D341Med (cell line): ENCODE results near the gene CRB1.

Experiments used
- DNase-seq: peaks from one replicate; pipeline ENCODE4 v3.0.0; 2012; ENCODE audit warnings: low spot score

Gene CRB1

DNA sequence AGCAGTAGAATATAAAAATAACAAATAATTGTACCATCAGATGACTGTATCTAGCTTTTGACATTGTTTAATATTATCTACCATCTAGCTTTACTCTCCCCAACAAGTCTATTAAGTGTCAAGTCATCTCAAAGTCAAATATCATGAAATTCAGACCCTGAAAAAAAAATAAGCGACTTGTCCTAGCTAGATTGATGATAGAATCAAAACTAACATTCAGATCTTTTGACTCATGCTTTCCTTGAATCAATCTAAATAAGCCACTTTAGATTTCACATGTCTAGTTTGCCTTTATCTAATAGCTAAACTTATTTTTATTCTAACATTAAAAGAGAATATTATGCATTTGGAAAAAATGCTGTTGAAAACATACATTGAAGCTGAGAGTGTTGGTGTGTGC, 35.4 kb downstream of the CRB1 start:
- no peak for DNase-seq

DNA sequence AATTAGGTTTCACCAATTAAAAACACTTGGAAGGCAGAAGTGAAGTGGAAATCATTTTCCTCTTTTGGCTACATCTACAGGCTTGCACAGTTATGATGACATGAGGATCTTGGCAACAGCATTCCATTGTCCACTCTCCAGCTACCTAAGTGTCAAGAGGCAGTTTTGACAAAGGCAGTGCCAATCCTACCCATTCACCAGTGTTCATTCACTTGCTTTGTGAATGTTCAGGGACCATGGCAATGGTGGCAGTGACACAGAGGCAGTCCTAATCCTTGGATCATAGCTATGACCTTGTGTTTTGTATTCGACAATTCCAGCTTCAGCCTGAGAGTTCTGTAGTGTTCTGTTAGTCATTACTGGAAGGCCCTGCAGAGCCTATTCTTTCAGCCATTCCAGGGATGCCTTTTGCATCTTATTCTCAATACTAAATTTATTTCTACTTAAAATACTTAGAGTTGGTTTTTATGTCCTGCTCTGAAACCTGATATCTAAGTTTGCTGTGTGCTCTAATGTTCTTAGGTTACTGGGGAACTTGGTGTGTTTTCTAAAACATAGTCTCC, 36.7 kb downstream of the CRB1 start:
- DNase-seq, result no peak

DNA sequence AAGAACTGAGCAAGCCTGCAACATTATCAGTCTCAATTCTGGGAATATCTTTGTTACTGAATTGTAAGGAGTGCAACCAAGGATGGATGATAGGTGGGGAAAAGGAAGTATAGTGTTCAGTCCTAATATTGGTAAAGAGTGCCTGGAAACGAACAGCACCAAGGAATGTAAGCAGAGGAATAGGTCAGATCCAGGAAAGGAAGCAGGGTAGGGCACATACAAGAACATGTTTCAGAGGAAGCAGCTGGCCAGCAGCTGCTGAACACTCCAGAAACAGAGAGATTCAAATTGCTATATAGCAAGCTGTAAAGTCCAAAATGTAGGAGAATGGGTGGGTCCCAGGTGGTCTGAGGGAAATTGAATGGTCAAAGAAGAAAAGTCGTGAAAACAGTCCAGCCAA, 37.9 kb downstream of the CRB1 start:
- DNase-seq, result no peak

DNA sequence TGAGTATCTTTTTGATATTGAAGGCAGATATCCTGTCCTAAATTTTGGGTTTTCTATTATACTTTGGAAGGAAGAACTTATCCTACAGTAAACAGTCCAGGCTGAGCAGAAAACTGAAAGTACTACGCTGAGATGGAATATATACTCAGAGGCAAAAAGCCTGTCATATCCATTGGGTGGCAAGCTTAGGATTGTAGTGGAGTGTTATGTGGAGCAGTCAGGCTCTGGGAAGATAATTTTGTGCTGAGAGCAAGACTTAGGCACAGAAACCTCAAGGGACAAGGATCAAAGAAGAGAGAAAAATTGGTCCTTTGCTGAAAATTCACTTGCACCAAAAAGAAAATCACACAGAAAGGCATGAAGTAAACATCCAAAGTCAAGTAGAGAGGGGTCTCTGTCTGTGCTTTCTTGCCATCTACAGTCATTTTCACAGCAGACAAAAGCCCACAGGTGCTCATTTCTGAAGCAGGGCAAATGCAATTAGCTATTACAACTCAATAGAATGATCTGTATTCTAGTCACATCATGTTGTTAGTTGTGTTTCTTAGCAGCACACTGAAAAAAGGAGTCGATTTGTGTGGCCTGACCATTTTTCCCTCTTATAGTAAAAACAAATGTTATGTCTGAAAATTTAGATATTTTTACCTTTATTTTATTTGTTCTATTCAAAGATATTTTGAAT, 38.5 kb downstream of the CRB1 start:
- DNase-seq, result no peak

DNA sequence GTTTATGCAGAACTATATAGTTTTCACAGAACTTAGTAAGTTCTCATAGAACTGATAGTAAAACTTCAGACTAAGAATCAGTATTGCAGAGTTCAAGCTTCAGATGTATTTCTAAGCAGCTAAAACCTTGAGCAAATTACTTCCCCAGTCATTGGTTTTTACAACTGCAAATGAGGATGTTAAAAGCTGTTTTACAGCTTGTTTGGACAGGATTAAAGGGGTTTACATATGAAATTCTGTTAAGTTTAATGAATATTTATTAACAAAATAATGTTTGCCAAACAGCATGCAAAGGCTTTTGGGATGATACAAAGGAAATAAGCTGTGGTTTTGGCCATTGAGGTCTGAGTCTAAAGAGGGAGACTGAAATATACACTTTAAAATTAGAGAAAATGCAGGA, 39.1 kb downstream of the CRB1 start:
- DNase-seq, result no peak

DNA sequence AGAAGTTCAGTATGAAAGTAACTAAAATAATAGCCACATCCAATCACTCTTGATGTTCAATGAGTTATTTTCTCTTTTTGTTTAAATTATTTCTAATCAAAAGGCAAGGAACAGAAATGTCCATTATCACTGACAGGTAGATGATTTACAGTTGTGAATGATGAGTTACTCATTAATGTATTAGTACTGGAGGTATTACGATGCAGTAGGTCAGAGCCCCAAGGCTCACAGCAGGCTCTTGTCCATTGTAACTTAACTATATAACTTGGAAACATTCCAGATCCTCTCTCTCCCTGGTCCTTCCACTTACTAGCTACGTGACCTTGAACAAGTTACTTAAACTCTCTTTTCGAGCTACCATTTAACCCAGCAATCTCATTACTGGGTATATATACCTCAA, 39.5 kb downstream of the CRB1 start:
- DNase-seq, result no peak

DNA sequence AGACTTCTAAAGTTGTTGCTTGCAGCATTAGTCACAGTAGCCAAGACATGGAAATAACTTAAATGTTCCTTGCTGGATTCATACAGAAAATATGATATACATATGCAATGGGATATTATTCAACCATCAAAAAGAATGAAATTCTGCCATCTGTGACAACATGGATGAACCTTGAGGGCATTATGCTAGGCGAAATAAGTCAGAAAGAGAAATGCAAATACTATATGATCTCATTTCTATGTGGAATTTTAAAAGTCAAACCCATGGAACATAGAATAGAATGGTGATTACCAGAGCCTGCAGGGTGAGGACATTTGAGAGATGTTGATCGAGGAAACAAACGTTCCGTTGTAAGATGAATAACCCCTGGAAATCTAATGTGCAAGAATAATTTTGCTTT, 43.0 kb downstream of the CRB1 start:
- DNase-seq, result no peak

DNA sequence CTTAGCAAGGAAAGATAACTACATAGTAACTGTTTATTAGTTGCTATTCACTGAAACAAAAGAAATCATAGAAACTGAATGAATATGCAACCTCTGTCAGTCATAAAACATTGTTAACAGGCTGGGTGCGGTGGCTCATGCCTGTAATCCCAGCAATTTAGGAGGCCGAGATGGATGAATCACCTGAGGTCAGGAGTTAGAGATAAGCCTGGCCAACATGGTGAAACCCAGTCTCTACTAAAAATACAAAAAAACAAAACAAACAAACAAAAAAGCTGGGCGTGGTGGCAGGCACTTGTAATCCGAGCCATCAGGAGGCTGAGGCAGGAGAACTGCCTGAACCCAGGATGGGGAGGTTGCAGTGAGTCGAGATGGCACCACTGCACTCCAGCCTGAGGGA, 44.1 kb downstream of the CRB1 start:
- no peak for DNase-seq

DNA sequence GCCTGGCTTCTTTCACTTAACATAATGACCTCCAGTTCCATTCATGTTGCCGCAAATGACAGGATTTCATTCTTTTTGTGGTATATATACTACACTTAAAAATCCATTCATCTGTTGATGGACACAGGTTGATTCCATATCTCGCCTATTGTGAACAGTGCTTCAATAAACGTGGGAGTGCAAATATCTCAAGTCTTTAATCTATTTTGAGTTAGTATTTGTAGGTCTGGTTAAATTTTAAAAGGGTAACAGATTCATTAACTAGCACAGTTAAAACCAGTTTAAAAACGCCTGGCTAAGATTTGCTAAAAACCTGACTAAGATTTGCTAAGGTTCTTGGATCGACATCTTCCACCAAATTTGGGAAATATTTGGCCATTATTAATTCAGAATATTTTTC, 45.7 kb downstream of the CRB1 start:
- no peak for DNase-seq

DNA sequence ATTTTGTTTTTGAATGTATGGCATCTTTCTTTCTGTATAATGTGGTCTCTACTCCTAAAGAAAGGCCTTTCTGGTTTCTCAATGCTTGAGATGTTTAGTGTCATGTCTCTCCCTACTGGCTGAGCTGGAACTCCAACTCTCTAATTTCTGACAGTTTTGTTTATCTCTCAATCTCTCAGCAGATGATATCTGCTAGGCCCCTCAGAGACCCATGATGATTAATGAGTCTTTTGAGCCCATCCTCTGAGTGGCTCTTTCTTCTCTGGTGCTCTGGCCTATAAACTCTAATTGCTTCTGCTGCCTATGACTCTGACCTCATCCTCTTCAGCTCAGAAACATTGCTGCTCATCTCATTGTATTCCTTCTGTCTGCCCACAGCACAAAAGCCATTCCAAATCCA, 46.6 kb downstream of the CRB1 start:
- DNase-seq, result no peak

DNA sequence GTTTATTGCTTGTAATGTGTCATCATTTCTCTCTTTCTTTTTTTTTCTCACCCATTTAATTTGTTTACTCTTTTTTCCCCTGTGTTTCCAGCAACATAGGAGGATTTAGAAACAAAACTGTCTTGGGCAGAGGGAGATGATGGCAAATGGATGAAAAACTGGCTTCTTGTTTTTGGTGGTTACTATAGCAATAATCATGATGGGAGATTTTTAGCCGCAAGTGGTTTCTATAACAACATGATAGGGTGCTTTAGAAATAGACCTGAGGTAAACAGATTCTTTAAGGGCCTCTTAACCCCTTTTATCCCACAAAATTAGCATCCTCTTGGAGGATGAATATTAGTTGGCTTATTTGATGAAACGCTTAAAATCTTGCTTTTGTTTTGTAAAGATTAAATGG, 51.6 kb downstream of the CRB1 start:
- no peak for DNase-seq

DNA sequence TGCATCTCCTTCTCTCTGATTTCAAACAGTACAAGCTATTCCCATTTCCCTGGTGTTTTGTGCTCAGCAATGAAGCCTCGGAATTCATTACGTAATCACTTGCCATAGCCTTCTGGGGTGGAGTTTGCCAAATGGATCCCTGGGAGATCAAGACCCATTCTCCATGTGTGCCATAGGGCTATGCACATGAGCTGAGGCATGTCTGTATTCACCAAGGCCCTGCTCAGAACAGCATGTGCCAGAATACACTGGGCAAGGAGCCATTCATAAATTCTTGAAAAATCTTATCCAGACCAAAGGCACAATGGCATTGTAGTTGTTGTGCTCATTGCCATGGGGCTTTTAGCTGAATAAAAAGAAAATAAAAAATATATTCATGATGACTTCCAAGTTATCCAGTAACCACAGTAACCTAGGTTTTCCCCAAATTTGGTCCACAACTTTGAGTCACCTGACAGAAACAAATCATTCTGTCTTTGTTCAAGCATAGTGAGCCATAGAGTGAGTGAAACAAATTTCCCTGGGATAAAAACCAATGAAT, 53.0 kb downstream of the CRB1 start:
- DNase-seq, result no peak

DNA sequence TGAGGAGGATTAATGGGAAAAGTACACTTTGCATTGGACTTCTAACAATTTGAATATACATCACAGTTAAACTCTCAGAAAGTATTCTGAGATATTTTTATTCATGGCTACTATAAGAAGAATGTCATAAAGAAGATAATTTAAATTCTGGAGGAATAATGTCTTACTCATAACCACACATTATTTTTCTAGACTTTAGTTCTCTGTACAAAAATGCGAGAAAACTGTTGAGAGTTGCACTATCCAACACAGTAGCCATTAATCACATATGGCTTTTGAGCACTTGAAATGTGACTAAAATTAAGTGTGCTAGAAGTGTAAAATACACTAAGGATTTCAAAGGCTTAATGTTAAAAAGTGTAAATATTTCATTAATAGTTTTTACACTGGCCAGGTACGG, 53.8 kb downstream of the CRB1 start:
- no peak for DNase-seq

DNA sequence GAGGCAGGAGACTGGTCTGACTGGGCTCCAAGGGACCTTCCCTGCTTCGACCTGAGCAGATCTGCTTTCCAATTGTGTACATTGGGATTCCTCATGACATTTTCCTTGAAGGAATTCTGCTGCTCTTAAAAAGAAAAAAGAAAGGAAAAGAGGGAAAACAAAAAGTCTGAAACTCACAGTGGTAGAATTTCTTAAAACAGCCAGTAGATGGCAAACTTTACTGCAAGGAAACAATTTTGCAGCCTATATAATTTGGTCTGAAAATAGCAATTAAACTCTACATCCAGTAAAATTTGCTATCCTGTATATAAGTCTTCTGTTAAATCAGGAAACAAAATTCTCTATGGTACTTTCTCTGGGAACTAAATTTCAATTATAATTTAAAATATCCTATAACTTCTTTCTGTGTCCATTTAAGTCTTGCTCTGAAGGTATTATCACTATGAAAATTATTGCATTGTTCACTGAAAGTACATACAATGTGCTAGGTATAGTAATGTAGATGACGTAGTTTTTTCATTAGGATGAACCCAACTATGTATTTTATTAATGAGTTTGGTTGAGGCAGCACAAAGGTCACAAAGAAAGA, 59.8 kb downstream of the CRB1 start:
- DNase-seq, result no peak

DNA sequence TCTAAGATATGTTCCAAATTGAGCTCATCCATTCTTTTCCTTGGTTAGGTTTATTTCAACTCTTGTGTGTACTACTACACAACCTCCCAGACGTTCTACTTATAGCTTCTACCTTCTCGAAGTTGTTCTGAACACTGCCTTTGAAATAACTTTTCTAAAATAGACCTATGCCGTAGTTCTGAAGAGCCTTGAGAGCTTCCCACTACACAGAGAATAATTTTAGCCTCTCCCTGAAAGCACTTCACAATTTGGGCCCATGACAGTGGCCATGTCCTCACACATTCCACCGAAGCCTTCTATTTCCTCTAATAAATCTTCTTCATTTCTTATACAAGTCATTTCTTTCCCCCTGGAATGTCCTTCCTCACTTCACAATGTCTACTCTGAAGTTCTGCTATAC, 62.2 kb downstream of the CRB1 start:
- no peak for DNase-seq

DNA sequence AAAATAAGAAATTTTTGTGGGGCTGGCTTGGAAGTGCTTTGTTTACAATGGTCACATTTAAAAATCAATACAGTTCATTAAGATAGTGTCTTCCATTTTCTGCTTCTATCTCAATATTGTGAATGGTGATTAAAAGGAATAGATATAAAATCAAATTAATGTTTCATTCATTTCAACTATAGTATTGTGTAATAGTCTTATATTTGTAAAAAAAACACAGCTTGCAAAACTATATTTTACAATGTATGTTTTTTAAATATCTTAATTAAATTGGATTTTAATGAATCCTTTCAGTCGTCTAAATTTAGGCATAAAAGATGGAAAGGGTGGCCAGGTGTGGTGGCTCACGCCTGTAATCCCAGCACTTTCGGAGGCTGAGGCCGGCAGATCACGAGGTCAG, 63.5 kb downstream of the CRB1 start:
- DNase-seq, result no peak

DNA sequence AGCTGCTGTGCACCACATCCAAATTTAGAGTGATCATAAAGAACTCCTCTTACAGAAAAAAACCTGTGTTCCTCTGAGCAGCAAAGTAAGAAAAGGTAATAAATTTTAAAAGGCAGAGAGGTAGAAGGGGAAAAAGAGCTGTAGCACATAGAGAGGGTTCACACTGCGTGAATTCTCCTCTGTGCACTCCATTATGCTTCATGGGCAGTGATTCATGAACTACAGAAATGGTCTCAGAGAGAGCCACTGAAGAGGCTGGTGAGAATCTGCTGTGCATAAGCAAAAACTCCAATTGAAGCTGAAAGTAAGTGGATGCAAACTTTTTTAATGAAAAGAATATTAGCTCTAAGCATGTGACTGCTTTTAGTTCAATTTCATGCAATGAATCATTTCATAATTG, 65.0 kb downstream of the CRB1 start:
- no peak for DNase-seq

DNA sequence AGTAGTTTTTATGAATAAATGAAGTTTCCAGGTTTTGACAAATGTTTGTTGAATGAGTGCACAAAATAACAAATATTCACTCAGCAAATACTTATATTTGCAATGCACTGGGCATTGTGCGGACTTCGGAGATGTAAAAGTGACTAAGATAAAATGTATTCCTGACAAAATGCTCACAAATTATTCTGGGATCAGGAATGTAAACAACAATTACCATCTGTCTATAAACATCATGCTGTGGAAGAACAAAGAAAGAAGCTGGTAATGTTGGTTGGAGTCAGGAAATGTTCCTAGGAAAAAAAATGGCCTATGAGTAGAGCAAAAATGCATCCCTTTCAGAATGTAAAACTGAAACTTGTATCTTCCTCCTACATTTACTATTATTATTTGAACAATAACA, 68.5 kb downstream of the CRB1 start:
- no peak for DNase-seq

DNA sequence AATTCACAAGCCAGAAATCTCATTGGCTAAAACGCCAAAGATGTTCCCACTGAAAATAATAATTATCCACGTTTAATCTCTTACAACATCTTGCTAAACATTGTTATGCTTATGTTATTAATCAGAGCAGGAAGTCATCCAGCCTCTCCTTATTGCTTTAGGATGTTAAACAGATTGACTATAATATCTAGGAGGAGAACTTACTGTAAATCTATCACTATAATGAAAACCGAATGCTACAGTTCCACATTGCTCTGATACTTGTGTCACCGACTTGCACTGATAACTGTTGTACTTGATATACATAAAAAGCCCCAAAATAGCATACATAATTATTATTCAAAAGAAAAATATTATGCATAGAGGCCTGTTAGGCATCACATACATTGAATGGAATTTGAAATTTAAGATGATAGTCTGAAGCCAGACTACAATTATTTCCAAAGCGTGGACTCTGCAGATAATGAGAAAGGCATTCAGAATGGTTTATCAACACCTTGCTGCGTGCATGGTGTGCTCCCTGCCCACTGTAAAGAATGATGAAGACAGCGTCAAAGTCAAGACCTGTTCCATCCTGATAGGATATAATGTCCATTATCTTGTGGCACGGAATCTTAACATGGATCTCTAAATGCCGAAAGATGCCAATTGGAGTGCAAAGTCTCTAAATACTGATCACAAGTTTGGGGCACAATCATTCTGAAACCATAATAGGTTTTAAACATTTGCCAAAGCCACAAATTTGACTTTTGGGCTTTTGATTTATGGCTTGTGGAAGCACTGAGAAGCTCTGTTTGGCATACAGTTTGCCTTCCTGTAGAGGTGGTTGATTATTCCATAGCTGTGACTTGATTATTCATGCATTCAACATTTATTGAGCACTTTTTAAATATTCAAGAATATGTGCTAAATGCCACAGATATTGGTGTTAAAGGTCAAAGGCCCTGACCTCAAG, 71.3 kb downstream of the CRB1 start:
- no peak for DNase-seq

DNA sequence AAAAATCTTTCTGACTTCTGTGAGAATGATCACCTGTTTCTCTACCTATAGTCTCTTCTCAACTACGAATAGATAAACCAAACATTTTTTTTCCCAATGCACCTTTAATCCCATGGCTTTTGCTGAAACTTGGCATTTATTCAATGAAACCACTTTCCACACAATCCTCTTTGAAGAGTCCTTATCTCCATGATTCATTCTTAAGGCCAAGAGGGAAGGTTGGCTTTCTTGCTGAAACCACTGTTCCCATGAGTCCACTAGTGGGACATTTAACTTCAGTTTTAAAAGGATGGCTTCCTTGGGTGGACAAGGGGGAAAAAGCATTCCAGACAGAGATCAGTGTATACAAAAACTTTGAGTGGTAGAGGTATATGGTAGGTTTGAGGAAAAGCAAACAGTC, 73.6 kb downstream of the CRB1 start:
- no peak for DNase-seq

DNA sequence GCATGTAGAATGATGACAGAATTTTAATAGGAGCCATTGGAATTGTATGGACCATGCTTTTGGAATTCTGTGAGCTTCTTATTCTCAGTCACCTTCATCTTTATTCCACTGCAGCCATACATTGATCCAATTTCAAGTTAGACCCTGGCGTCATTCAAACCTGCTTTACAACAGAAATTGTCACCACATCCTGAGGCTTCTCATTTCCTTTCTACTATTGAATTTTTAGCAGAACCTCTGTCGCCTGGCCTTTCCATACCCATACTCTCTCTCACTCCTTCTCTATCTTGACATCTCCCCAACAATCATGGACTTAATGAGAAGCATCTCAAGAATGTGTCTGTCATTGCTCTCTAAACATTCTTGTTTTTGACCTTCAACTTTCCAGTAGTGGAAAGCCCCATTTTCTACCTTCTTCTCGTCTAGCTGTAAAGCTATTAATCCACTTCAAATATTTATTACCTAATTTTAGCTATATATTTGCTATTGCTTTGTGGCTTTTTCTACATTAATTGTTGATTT, 74.1 kb downstream of the CRB1 start:
- DNase-seq, result no peak

DNA sequence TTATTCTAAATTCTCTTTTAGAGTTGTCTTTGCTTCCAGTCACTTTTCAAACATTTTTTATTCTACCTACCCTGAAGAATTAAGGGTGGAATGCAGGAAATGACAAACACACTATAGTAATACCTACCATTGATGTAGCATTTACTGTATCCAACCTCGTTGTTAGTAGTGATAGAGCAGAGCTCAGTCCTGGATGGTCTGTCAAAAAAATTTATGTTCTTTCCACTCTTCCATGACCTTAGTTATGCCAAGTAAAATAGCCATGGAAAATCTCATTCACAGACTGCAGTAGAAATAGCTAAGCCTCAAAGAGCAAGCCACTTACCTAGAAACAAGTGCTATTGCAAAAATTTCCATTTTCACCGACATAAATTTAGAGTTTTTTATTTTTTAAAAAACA, 74.6 kb downstream of the CRB1 start:
- DNase-seq, result no peak
